Panc1 (cell line): Measurements from ENCODE around the gene CTRB1.

Source experiments
- POLR2AphosphoS5 ChIP-seq: IDR thresholded peaks from 2 replicates; pipeline ENCODE4 v1.6.1; 2012; ENCODE audit warnings: mild to moderate bottlenecking, low read depth, low read length, moderate library complexity
- TF ChIP-seq, protein P1 (sequence below): fragments of 450-650 bp; IDR thresholded peaks from 2 replicates; pipeline ENCODE4 v1.5.1; 2017; ENCODE audit warnings: mild to moderate bottlenecking

DNA sequence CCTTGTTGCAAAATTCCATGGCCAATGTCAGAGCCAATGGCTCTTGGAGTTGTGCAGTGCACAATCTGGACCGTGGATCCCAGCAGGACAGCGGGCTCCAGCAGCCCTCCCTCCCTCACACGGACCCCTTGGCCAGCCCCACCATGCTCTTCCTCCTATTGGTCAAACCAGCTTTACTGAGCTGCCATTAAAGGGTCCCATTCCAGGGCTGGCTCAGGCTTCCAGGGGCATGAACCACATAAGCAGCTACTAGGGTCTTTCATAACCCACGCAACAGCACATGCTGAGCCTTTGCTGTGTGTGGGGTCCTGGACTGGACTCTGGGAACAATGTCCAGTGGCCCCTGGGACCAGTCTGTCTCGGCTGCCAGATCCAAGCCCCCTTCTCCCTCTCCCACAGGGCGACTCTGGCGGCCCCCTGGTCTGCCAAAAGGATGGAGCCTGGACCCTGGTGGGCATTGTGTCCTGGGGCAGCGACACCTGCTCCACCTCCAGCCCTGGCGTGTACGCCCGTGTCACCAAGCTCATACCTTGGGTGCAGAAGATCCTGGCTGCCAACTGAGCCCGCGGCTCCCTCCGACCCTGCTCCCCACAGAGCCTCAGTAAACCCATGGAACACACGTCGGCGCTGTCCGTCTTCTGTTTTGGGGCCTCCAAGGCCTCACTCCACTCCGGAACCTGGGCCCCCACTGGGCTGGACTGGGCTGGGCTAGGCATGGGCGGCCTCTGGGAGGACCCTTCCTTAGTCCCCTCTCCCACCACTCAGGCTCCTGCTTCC is 5.7 kb downstream of the CTRB1 start:
- no peak; the same call in 1 of the 2 replicates for TF ChIP-seq POLR2AphosphoS5
- TF ChIP-seq, protein P1, sequence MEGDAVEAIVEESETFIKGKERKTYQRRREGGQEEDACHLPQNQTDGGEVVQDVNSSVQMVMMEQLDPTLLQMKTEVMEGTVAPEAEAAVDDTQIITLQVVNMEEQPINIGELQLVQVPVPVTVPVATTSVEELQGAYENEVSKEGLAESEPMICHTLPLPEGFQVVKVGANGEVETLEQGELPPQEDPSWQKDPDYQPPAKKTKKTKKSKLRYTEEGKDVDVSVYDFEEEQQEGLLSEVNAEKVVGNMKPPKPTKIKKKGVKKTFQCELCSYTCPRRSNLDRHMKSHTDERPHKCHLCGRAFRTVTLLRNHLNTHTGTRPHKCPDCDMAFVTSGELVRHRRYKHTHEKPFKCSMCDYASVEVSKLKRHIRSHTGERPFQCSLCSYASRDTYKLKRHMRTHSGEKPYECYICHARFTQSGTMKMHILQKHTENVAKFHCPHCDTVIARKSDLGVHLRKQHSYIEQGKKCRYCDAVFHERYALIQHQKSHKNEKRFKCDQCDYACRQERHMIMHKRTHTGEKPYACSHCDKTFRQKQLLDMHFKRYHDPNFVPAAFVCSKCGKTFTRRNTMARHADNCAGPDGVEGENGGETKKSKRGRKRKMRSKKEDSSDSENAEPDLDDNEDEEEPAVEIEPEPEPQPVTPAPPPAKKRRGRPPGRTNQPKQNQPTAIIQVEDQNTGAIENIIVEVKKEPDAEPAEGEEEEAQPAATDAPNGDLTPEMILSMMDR, result no peak
